K562 (cell line): Measurements from ENCODE around the gene CBR4. TPM values are rescaled to one million over a fixed set of nuclear protein-coding genes. Genes with fewer than 3 reads are reported as not detected.

Source experiments
- CBX2 ChIP-seq: fragments of 200-600 bp; sonication (generic); IDR thresholded peaks from one replicate; pipeline ENCODE4 v1.6.1; 2012; ENCODE audit warnings: mild to moderate bottlenecking, low read length, inconsistent platforms; ENCODE audit not compliant: insufficient read depth, poor library complexity, severe bottlenecking
- CREB1 ChIP-seq, 2 experiments: sonication (generic) in 1 of 2; formaldehyde crosslinking in 1 of 2; IDR thresholded peaks; 2 replicates each; pipeline versions ENCODE4 v1.6.1 to v1.8.0; 2012 to 2022; ENCODE audit warnings: inconsistent platforms in 1 of 2, mild to moderate bottlenecking in 1 of 2, missing genetic modification reagents in 1 of 2, moderate library complexity in 1 of 2
- FOXA3 ChIP-seq, 2 experiments: fragments of 450-650 bp in 1 of 2; sonication (generic) in 1 of 2; formaldehyde crosslinking; IDR thresholded peaks in 1 of 2; conservative IDR thresholded peaks in 1 of 2; 2 replicates each; pipeline versions ENCODE4 v1.4.0 to v1.8.0; 2020 to 2022; ENCODE audit warnings: mild to moderate bottlenecking in 2 of 2, missing genetic modification reagents in 1 of 2
- GTF2F1 ChIP-seq: IDR thresholded peaks from 2 replicates; pipeline ENCODE4 v1.6.1; 2011; ENCODE audit warnings: low read depth, low read length, improper control_type of control experiment
- HES1 ChIP-seq: fragments of 450-650 bp; IDR thresholded peaks from 2 replicates; pipeline ENCODE4 v1.6.1; 2016; ENCODE audit warnings: low read depth, mild to moderate bottlenecking, moderate library complexity
- KLF6 ChIP-seq: fragments of 250-450 bp; sonication (Bioruptor Pico); IDR thresholded peaks from 2 replicates; pipeline ENCODE4 v1.4.0; 2020; ENCODE audit warnings: mild to moderate bottlenecking, moderate library complexity, borderline replicate concordance
- NCOR1 ChIP-seq: fragments of 450-650 bp; IDR thresholded peaks from 2 replicates; pipeline ENCODE4 v1.6.1; 2016; ENCODE audit warnings: mild to moderate bottlenecking, moderate library complexity
- NFYB ChIP-seq: IDR thresholded peaks from 2 replicates; pipeline ENCODE4 v1.6.1; 2011; ENCODE audit warnings: mild to moderate bottlenecking, moderate library complexity; ENCODE audit not compliant: insufficient read length; ENCODE audit errors: extremely low read depth
- NONO ChIP-seq, 2 experiments: fragments of 200-400 bp in 1 of 2; fragments of 450-650 bp in 1 of 2; formaldehyde crosslinking in 1 of 2; IDR thresholded peaks; 2 replicates each; pipeline ENCODE4 v1.6.1; 2017; ENCODE audit warnings: low read depth in 2 of 2, mild to moderate bottlenecking in 2 of 2, moderate library complexity in 2 of 2, low read length in 1 of 2
- PPARD ChIP-seq: fragments of 250-450 bp; sonication (Bioruptor Pico); IDR thresholded peaks from 2 replicates; pipeline ENCODE4 v1.8.0; 2022; ENCODE audit warnings: inconsistent platforms, mild to moderate bottlenecking, moderate library complexity
- PTRF ChIP-seq: fragments of 450-650 bp; IDR thresholded peaks from 2 replicates; pipeline ENCODE4 v1.6.1; 2016; ENCODE audit warnings: mild to moderate bottlenecking, missing genetic modification characterization, missing compliant biosample characterization
- RBBP5 ChIP-seq: fragments of 200-600 bp; sonication (generic); IDR thresholded peaks from 2 replicates; pipeline ENCODE4 v1.6.1; 2012; ENCODE audit warnings: borderline replicate concordance, mild to moderate bottlenecking, low read length, control low read depth, inconsistent platforms; ENCODE audit not compliant: insufficient read depth, poor library complexity, severe bottlenecking
- SAP30 ChIP-seq: fragments of 200-600 bp; sonication (generic); IDR thresholded peaks from 2 replicates; pipeline ENCODE4 v1.6.1; 2012; ENCODE audit warnings: borderline replicate concordance, low read depth, mild to moderate bottlenecking, moderate library complexity, low read length, control low read depth, inconsistent platforms; ENCODE audit not compliant: insufficient read depth, poor library complexity, severe bottlenecking
- STAT5B ChIP-seq: fragments of 250-450 bp; sonication (Bioruptor Pico); IDR thresholded peaks from 2 replicates; pipeline ENCODE4 v1.8.0; 2021; ENCODE audit warnings: mild to moderate bottlenecking, inconsistent platforms
- TBP ChIP-seq: optimal IDR thresholded peaks from 2 replicates; pipeline ENCODE3; 2011; ENCODE audit warnings: low read depth, low read length, improper control_type of control experiment
- U2AF2 ChIP-seq: fragments of 200-400 bp; formaldehyde crosslinking; optimal IDR thresholded peaks from 2 replicates; pipeline ENCODE3; 2017; ENCODE audit warnings: low read depth, mild to moderate bottlenecking, low read length
- ZKSCAN1 ChIP-seq: fragments of 150-350 bp; IDR thresholded peaks from 2 replicates; pipeline ENCODE4 v1.6.1; 2016; ENCODE audit warnings: low read depth, low read length
- ZKSCAN8 ChIP-seq: fragments of 200-800 bp; sonication (Bioruptor generic); IDR thresholded peaks from 2 replicates; pipeline ENCODE4 v1.6.1; 2016; ENCODE audit warnings: missing genetic modification characterization, missing compliant biosample characterization
- ZNF143 ChIP-seq: sonication (generic); formaldehyde crosslinking; IDR thresholded peaks from 2 replicates; pipeline ENCODE4 v1.9.0; 2022; ENCODE audit warnings: mild to moderate bottlenecking, missing genetic modification reagents
- ZNF23 ChIP-seq: fragments of 250-450 bp; sonication (Bioruptor Pico); IDR thresholded peaks from 2 replicates; pipeline ENCODE4 v1.4.0; 2020; ENCODE audit warnings: mild to moderate bottlenecking
- ZNF263 ChIP-seq: sonication (generic); formaldehyde crosslinking; IDR thresholded peaks from 2 replicates; pipeline ENCODE4 v1.8.0; 2022; ENCODE audit warnings: mild to moderate bottlenecking, missing genetic modification reagents, borderline replicate concordance
- ZNF785 ChIP-seq: fragments of 250-450 bp; sonication (Bioruptor Pico); IDR thresholded peaks from 2 replicates; pipeline ENCODE4 v1.4.0; 2020; ENCODE audit warnings: mild to moderate bottlenecking
- polyA plus RNA-seq, 8 experiments: library from polyadenylated mRNA; depleted of rRNA in 4 of 8; stranded (reverse) in 5 of 8; unstranded in 3 of 8; fragments of >200 nt; fragmentation: Nextera tagmentation in 2 of 8; fragmentation: Illumina TruSeq in 1 of 8; extraction: Ambion mirVana in 2 of 8; extraction: Trizol in 1 of 8; gene quantifications; 2 replicates each; pipeline versions ENCODE4 v1.2.1 to v1.2.3, GENCODE V29; 2011 to 2014; ENCODE audit warnings: inconsistent platforms in 1 of 8, missing spikeins in 1 of 8
- total RNA-seq, 7 experiments: library from RNA; depleted of rRNA in 6 of 7; stranded (reverse); fragments of >200 nt in 6 of 7; fragmentation: Illumina TruSeq in 2 of 7; extraction: Trizol in 2 of 7; gene quantifications; 2 replicates each; pipeline versions ENCODE4 v1.2.1 to v1.2.3, GENCODE V29; 2011 to 2021; ENCODE audit warnings: low replicate concordance in 1 of 7
- TF ChIP-seq, protein P1 (sequence below): sonication (generic); formaldehyde crosslinking; IDR thresholded peaks from 2 replicates; pipeline ENCODE4 v1.8.1; 2023; ENCODE audit warnings: mild to moderate bottlenecking, missing genetic modification reagents, moderate library complexity
- TF ChIP-seq, protein P2 (sequence below): conservative IDR thresholded peaks from 2 replicates; pipeline ENCODE4 v1.6.1; 2011; ENCODE audit warnings: low read depth, mild to moderate bottlenecking, low read length; ENCODE audit not compliant: control insufficient read depth

CBR4 gene
- total and polyA plus RNA-seq, 9 of the 15 experiments (the other 6 are each of a cell fraction or from before 2014, with no cell fraction given), result 12.1 to 26.4 (median 18.6) TPM

DNA sequence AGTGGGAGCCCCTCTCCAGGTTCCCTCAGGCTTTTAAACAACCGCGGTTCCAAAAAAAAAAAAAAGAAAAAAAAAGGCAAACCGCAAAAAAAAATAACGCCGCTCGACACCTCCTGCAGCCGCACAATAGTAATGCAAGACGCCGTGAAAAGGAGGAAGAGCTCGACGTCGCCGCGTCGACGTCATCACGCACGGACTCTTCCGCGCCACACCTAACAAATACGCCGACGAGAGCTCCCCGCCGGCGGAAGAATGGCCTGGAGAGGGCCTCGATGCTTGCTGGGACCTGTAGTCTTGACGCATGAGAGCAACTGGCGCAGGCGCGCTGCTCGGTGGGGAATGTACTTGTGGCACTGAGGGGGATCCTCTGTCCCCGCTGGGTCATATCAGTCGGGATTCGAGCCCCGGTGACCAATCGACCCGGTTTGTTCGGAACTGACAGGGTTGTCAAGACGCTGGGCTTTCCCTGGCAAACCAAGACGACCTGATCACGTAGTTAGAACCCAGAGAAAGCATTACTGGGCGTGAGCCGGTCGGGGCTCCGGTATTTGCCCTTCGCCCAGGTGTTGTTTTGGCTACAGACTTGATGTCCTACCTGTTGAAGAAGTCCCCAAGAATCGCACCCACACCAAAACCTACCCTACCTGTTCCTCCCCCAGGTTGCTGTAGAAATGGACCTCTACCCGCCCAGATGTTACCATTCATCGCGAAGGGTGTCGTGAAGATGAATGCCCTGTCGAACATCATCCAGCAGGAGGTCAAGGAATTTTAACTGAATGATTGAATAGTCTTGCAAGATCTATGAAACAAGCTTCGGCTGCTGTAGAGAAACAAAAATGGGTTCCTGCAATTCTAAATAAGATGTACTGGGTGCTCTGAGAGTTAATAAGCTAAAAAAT, at the start of gene CBR4 (continued):
- no peak for TF ChIP-seq NONO (IDR thresholded peaks at IDR 0.05; ENCODE audit: low read depth in 2 of 2, low read length in 1 of 2)
- TF ChIP-seq TBP, result peak; percentile 88
- no peak for TF ChIP-seq FOXA3 (CRISPR knock-in tag; conservative IDR thresholded peaks at IDR 0.05 in 1 of 2, IDR thresholded peaks at IDR 0.05 in 1 of 2)
- no peak for TF ChIP-seq PTRF (tag)
- TF ChIP-seq NCOR1, result no peak
- TF ChIP-seq CBX2, result no peak
- TF ChIP-seq U2AF2, result no peak
- no peak for TF ChIP-seq ZKSCAN8
- TF ChIP-seq ZNF23 (CRISPR knock-in tag), result no peak
- TF ChIP-seq CREB1 (IDR thresholded peaks at IDR 0.05), result peak; percentile 96
- peak; percentile 94 for TF ChIP-seq CREB1 (CRISPR knock-in tag; IDR thresholded peaks at IDR 0.05)
- no peak for TF ChIP-seq NFYB
- no peak for TF ChIP-seq PPARD (CRISPR knock-in tag)
- no peak for TF ChIP-seq SAP30
- TF ChIP-seq ZNF785 (CRISPR knock-in tag), result no peak
- no peak for TF ChIP-seq RBBP5
- no peak for TF ChIP-seq HES1
- no peak for TF ChIP-seq ZKSCAN1
- peak; percentile 88 for TF ChIP-seq ZNF143 (CRISPR knock-in tag)
- TF ChIP-seq, protein P1, sequence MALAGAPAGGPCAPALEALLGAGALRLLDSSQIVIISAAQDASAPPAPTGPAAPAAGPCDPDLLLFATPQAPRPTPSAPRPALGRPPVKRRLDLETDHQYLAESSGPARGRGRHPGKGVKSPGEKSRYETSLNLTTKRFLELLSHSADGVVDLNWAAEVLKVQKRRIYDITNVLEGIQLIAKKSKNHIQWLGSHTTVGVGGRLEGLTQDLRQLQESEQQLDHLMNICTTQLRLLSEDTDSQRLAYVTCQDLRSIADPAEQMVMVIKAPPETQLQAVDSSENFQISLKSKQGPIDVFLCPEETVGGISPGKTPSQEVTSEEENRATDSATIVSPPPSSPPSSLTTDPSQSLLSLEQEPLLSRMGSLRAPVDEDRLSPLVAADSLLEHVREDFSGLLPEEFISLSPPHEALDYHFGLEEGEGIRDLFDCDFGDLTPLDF, result no peak
- no peak for TF ChIP-seq KLF6 (CRISPR knock-in tag)
- TF ChIP-seq ZNF263 (CRISPR knock-in tag), result no peak
- no peak for TF ChIP-seq STAT5B (CRISPR knock-in tag)
- TF ChIP-seq, protein P2, sequence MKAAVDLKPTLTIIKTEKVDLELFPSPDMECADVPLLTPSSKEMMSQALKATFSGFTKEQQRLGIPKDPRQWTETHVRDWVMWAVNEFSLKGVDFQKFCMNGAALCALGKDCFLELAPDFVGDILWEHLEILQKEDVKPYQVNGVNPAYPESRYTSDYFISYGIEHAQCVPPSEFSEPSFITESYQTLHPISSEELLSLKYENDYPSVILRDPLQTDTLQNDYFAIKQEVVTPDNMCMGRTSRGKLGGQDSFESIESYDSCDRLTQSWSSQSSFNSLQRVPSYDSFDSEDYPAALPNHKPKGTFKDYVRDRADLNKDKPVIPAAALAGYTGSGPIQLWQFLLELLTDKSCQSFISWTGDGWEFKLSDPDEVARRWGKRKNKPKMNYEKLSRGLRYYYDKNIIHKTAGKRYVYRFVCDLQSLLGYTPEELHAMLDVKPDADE, result no peak; the same call in 1 of the 2 replicates
- peak; percentile 53; the same call in 1 of the 2 replicates for TF ChIP-seq GTF2F1
